HG03175 (cell line): Measurements from ENCODE around the gene PCMT1.
"Not testable (repeated sequence)": the region's sequence is repeated elsewhere in the genome, so short reads cannot be mapped to it uniquely, and the experiment has no call there.

Experiments used
- ATAC-seq: cut with Tn5 transposase; IDR thresholded peaks from one replicate; pipeline ENCODE4 v1.9.1; 2021; ENCODE audit warnings: mild to moderate bottlenecking, moderate library complexity; ENCODE audit not compliant: unreplicated experiment

Gene PCMT1

GRCh38 chr6:149813351-149813750 lies 63.8 kb downstream of the PCMT1 start:
- no peak for ATAC-seq

- no peak for ATAC-seq
Measured at GRCh38 chr6:149815788-149816187, 66.2 kb downstream of the PCMT1 start.

GRCh38 chr6:149820506-149820905 lies 71.0 kb downstream of the PCMT1 start:
- ATAC-seq: no peak

GRCh38 chr6:149821492-149821891 lies 72.0 kb downstream of the PCMT1 start:
- no peak for ATAC-seq

GRCh38 chr6:149823013-149823412 lies 73.5 kb downstream of the PCMT1 start:
- no peak for ATAC-seq

GRCh38 chr6:149825292-149825691 lies 75.8 kb downstream of the PCMT1 start:
- no peak for ATAC-seq

GRCh38 chr6:149830731-149831307 lies 81.3 kb downstream of the PCMT1 start:
- no peak for ATAC-seq

GRCh38 chr6:149831308-149831820 lies 81.8 kb downstream of the PCMT1 start:
- ATAC-seq: no peak

GRCh38 chr6:149833651-149834050 lies 84.1 kb downstream of the PCMT1 start:
- no peak for ATAC-seq

- peak; percentile 49 for ATAC-seq
Measured at GRCh38 chr6:149834513-149835481, 85.3 kb downstream of the PCMT1 start.

GRCh38 chr6:149840345-149841075 lies 91.0 kb downstream of the PCMT1 start:
- no peak for ATAC-seq

GRCh38 chr6:149842331-149842730 lies 92.8 kb downstream of the PCMT1 start:
- ATAC-seq: no peak

GRCh38 chr6:149843051-149843633 lies 93.6 kb downstream of the PCMT1 start:
- ATAC-seq: no peak

GRCh38 chr6:149844036-149844435 lies 94.5 kb downstream of the PCMT1 start:
- not testable (repeated sequence) for ATAC-seq

GRCh38 chr6:149844480-149844879 lies 94.9 kb downstream of the PCMT1 start:
- no peak for ATAC-seq

- ATAC-seq: no peak
Measured at GRCh38 chr6:149845549-149845948, 96.0 kb downstream of the PCMT1 start.

GRCh38 chr6:149846321-149846720 lies 96.8 kb downstream of the PCMT1 start:
- no peak for ATAC-seq

GRCh38 chr6:149847939-149848267 lies 98.4 kb downstream of the PCMT1 start:
- no peak for ATAC-seq

- not testable (repeated sequence) for ATAC-seq
Measured at GRCh38 chr6:149848343-149848742, 98.8 kb downstream of the PCMT1 start.

- ATAC-seq: no peak
Measured at GRCh38 chr6:149851461-149852110, 102.0 kb downstream of the PCMT1 start.

GRCh38 chr6:149852180-149852579 lies 102.6 kb downstream of the PCMT1 start:
- ATAC-seq: no peak
